Muscle of back (tissue), 11 donors: ENCODE data around the gene PDE6B. TPM values are rescaled to one million over a fixed set of nuclear protein-coding genes. Genes with fewer than 3 reads are reported as not detected.
"Not testable (repeated sequence)": the region's sequence is repeated elsewhere in the genome, so short reads cannot be mapped to it uniquely, and the experiment has no call there.

Source experiments
- DNase-seq, 3 donors: peaks; one replicate each; pipeline versions ENCODE4 v3.0.0 to v3.0.0-alpha.2; 2013
- polyA plus RNA-seq, 10 donors: library from polyadenylated mRNA; unstranded; fragments of 120-200 nt; gene quantifications; one replicate each; pipeline ENCODE4 v1.2.1, GENCODE V29; 2013; ENCODE audit not compliant: insufficient read length in 10 of 10

PDE6B gene
- polyA plus RNA-seq, 10 donors: 10.0 to 17.6 (median 12.5) TPM

GRCh38 chr4:635851-636627 lies 10.7 kb downstream of the PDE6B start:
- no peak for DNase-seq

GRCh38 chr4:636628-637159 lies 11.3 kb downstream of the PDE6B start:
- no peak for DNase-seq

- no peak for DNase-seq
Measured at GRCh38 chr4:637536-638280, 12.3 kb downstream of the PDE6B start.

- DNase-seq: not testable (repeated sequence)
Measured at GRCh38 chr4:642366-642765, 17.0 kb downstream of the PDE6B start.

- DNase-seq: no peak
Measured at GRCh38 chr4:646460-646859, 21.1 kb downstream of the PDE6B start.

GRCh38 chr4:647481-647880 lies 22.1 kb downstream of the PDE6B start:
- no peak for DNase-seq

- peak in 1 of 3 donors; percentile 29 for DNase-seq
Measured at GRCh38 chr4:648579-649292, 23.4 kb downstream of the PDE6B start.

- DNase-seq: no peak
Measured at GRCh38 chr4:649293-649625, 23.9 kb downstream of the PDE6B start.

- DNase-seq: no peak
Measured at GRCh38 chr4:649751-650310, 24.5 kb downstream of the PDE6B start.

- no peak for DNase-seq
Measured at GRCh38 chr4:650461-650860, 25.1 kb downstream of the PDE6B start.

GRCh38 chr4:650951-651883 lies 25.8 kb downstream of the PDE6B start:
- no peak for DNase-seq

- no peak for DNase-seq
Measured at GRCh38 chr4:651884-652642, 26.7 kb downstream of the PDE6B start.

GRCh38 chr4:653080-653821 lies 27.9 kb downstream of the PDE6B start:
- DNase-seq: no peak

- DNase-seq: no peak
Measured at GRCh38 chr4:653831-654502, 28.6 kb downstream of the PDE6B start.

- DNase-seq: no peak
Measured at GRCh38 chr4:654503-654845, 29.1 kb downstream of the PDE6B start.

GRCh38 chr4:654871-655463 lies 29.6 kb downstream of the PDE6B start:
- no peak for DNase-seq

GRCh38 chr4:655464-656151 lies 30.2 kb downstream of the PDE6B start:
- no peak for DNase-seq
